ENCODE data around the gene CCDC187. TPM values are rescaled to one million over a fixed set of nuclear protein-coding genes. Genes with fewer than 3 reads are reported as not detected.

CCDC187 gene
- total RNA-seq, 2 experiments from 2014 or later: not detected

DNA sequence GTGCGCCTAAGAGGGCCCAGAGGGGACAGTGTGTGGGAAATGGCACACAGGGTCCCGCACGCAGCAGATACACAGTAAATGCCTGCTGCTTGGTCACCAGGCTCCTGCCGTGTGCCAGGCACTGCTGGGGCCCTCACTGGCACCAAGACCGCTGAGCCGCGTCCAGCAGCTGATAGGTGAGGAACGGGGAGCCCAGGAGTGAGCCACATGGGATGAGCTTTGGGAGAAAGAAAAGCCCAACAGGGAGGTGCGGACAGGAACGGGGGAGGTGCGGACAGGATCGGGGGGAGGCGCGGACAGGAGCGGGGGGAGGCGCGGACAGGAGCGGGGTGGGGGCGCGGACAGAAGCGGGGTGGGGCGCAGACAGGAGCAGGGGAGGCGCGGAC is 40.0 kb upstream of the CCDC187 start:
- ChIA-PET POLR2A (interaction anchor here (1.2 kb wide), 1 partner anchor 19 kb away, joined by 4 read pairs; no protein-coding TSS in a partner anchor), CTCF (no interaction called here)
- Mint-ChIP-seq H3K27ac (no peak overlapping the region), H3K4me3 (no peak overlapping the region), H3K27me3 (no peaks in the 10 kb centered on the region), H3K9me3 (no peaks in the 10 kb centered on the region), H3K36me3 (ENCODE audit: low read depth) (no peaks in the 10 kb centered on the region), H3K4me1 (no peaks in the 10 kb centered on the region)
- no peak for DNase-seq

DNA sequence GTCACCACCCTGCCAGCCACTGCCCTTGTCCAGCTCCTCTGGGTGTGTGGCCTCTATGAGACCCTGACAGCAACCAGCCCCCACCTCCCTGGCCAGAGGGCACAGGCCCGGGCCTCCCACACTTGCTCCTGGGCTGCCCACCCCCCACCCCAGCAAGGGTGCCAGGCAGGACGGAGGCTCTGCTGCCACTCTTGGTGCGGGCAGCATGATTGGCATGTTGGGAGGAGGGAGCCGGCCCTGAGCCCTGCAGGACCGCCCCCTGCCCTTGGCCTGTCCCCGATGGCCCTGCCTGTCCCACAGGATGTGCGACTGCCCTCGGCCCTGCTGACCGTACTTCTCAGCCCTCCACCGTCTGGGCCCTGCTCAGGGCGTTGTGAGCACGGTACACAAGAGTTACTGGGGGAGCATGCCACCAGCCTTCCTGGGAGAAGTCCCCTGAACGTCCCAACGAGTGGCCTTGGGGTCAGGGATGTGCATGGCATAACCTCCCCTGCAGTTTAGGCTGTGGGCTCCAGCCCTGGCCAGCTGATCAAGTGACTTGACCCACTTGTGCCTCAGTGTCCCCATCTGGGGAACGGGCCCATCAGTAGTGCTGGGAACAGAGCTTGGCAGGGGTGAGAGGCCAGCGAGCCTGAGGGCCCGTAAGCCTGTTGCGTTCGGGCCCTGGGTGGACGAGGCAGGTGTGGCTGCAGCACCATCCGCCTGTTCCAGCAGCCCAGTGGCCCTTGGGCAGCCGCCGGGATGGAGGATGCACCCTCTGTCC is 39.4 kb upstream of the CCDC187 start:
- Mint-ChIP-seq H3K4me1 (no peaks in the 10 kb centered on the region), H3K27me3 (no peaks in the 10 kb centered on the region), H3K4me3 (no peak overlapping the region), H3K36me3 (ENCODE audit: low read depth) (no peaks in the 10 kb centered on the region), H3K9me3 (no peaks in the 10 kb centered on the region), H3K27ac (no peak overlapping the region)
- ChIA-PET POLR2A (no interaction called here), CTCF (no interaction called here)
- no peak for DNase-seq

DNA sequence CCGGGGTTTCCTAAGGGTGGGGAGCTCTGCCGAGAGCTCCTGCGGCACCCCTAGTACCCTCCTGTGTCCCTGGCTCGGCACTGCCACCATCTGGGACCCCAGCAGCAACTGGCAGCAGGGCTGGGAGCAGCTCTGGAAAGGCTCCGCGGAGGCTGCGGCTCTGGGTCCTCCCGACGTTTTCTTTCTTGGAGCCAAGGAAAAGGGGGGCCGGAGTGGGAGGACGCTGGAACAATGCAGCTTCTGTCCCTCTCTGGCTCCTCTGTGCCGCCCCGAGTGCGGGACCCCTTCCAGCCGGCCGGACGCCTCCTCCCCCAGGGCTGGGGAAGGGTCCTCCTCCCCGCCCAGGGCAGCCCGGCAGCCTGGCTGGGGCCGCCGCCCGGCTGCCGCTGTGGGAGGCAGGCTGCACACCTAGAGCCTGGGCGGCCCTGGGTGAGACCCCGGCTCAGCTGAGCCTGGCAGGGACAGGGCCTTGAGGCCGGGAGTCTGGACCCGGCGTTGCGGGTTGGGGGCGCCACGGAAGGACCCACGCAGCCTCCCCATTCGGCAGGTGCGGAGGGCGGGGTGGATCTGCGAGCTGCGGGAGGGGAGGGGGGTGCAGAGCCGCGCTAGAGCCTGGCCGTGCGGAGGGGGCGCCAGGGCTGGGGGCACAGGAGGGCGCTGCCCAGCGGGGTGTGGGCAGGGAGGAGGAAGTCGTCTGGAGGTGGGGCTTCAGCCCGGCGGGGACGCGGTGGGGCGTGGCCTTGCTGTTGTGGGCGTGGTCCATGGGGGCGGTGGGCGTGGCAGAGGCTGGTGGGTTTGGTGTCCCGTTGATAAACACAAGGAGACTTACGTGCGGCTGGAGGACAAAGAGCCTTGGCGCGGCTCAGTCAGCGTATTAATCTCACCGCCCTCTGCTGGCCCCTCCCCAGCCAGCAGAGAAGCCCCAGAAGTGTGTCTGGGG is 38.6 kb upstream of the CCDC187 start:
- H3K36me3 Mint-ChIP-seq (ENCODE audit: low read depth): no peaks in the 10 kb centered on the region
- H3K9me3 Mint-ChIP-seq: no peaks in the 10 kb centered on the region
- H3K27ac Mint-ChIP-seq: no peak overlapping the region
- peak; percentile 65 for DNase-seq
- no peaks in the 10 kb centered on the region for H3K27me3 Mint-ChIP-seq
- H3K4me3 Mint-ChIP-seq: no peak overlapping the region
- ChIA-PET CTCF (no interaction called here), POLR2A (no interaction called here)
- no peaks in the 10 kb centered on the region for H3K4me1 Mint-ChIP-seq

DNA sequence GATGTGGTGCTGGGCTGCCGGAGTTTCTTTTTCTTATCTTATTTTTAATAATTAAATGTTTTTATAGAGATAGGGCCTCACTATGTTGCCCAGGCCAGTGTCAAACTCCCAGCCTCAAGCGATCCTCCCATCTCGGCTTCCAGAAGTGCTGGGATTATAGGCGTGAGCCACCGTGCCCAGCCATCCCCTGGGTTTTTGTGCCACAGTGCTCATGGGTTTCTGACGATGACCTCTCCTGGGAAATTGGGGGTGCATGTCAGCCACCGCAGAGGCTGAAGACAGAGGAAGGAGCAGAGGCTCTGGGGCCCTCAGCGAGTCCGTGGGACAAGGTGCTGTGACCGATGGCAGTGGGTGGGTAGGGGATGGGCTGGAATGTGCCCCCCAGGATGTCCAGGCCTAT is 37.9 kb upstream of the CCDC187 start:
- Mint-ChIP-seq H3K4me1 (no peaks in the 10 kb centered on the region), H3K27ac (no peak overlapping the region), H3K27me3 (no peaks in the 10 kb centered on the region), H3K9me3 (no peaks in the 10 kb centered on the region), H3K4me3 (no peak overlapping the region), H3K36me3 (ENCODE audit: low read depth) (no peaks in the 10 kb centered on the region)
- DNase-seq: no peak
- CTCF ChIA-PET: interaction anchor here (0.6 kb wide), 1 partner anchor 75 kb away, joined by 4 read pairs; no protein-coding TSS in a partner anchor
- POLR2A ChIA-PET: no interaction called here

DNA sequence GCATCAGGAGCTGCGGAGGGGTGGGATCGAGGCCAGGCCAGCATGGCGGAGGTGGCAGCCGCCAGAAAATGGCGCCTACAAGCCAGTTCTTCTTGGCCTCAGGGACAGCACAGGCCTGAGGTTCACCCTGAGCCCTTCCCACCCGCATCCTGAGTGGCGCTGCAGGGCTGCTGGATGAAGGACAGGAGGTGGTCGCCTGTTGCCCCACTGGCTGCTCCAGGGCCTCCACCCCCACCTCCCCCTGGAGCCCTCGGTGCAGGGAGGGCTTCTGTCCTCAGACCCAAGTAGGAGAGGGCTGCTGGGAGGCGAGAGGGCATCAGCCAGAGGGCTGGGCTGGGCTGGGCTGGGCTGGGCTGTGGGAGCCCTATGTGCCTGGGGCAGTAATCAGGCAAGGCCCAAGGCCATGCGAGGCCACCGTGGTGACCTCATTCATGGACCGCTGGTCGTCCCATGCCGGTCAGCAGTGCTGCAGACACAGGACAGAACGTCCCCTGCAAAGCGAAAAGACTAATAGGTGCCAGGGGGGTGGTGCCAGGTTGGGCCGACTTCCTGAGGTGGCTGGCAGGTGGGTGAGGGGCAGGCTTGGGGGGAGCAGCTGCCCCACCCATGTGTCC is 37.3 kb upstream of the CCDC187 start:
- Mint-ChIP-seq H3K4me1 (no peaks in the 10 kb centered on the region), H3K27me3 (no peaks in the 10 kb centered on the region), H3K9me3 (no peaks in the 10 kb centered on the region), H3K4me3 (no peak overlapping the region), H3K36me3 (ENCODE audit: low read depth) (no peaks in the 10 kb centered on the region), H3K27ac (no peak overlapping the region)
- DNase-seq: no peak
- CTCF ChIA-PET: interaction anchor here (0.6 kb wide), 1 partner anchor 76 kb away, joined by 4 read pairs; no protein-coding TSS in a partner anchor
- POLR2A ChIA-PET: no interaction called here

DNA sequence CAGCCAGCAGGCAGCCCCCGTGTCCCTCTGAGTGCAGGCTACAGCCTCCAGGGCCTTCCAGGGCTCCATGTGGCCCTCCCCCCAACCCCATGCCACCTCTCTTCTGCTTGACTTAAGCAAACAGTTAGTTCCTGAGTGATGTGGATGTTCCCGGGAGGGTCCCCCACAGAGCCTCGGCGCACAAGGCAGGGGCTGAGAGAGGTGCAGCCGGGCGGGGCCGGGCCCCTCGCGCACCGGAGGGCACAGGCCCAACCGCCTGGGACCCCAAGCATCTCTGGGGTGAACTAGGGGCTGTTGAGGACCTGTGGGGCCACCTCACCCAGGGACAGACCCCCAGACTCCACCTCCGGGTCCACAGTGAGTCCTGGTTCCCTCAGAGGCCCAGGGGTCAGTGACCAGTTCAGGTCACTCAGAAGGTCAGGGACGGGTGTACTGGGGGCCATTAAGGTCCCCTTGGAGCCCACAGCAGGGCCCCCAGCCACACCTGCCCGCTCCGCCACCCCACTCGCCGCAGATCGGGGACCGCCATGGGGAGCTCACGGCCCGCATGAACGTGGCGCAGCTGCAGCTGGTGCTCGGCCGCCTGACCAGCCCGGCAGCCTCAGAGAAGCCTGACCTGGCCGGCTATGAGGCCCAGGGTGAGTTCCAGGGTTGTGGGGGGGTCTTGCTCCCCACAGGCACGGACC is 36.6 kb upstream of the CCDC187 start:
- ChIA-PET CTCF (no interaction called here), POLR2A (no interaction called here)
- Mint-ChIP-seq H3K27ac (no peak overlapping the region), H3K4me3 (no peak overlapping the region), H3K36me3 (ENCODE audit: low read depth) (no peaks in the 10 kb centered on the region), H3K4me1 (no peaks in the 10 kb centered on the region), H3K9me3 (no peaks in the 10 kb centered on the region), H3K27me3 (no peaks in the 10 kb centered on the region)
- no peak for DNase-seq

DNA sequence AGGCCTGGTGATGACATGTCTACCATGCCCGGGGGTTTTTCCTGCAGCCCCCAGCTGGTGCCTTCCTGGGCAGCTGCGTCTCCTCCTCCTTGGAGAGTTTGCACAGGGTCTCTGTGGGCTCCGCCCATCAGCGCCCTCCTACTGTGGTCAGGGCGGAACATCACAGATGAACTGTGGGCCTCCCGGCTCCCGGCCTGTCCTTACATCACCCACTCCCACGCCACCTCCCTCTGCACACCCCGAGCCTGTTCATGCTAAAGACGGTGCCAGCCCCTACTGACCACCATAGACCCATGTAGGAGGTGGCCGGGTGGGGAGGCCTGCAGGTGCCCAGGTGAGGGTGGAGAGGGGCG is 36.0 kb upstream of the CCDC187 start:
- Mint-ChIP-seq H3K4me1 (no peaks in the 10 kb centered on the region), H3K27ac (no peak overlapping the region), H3K4me3 (no peak overlapping the region), H3K27me3 (no peaks in the 10 kb centered on the region), H3K9me3 (no peaks in the 10 kb centered on the region), H3K36me3 (ENCODE audit: low read depth) (no peaks in the 10 kb centered on the region)
- no peak for DNase-seq
- ChIA-PET CTCF (no interaction called here), POLR2A (no interaction called here)

DNA sequence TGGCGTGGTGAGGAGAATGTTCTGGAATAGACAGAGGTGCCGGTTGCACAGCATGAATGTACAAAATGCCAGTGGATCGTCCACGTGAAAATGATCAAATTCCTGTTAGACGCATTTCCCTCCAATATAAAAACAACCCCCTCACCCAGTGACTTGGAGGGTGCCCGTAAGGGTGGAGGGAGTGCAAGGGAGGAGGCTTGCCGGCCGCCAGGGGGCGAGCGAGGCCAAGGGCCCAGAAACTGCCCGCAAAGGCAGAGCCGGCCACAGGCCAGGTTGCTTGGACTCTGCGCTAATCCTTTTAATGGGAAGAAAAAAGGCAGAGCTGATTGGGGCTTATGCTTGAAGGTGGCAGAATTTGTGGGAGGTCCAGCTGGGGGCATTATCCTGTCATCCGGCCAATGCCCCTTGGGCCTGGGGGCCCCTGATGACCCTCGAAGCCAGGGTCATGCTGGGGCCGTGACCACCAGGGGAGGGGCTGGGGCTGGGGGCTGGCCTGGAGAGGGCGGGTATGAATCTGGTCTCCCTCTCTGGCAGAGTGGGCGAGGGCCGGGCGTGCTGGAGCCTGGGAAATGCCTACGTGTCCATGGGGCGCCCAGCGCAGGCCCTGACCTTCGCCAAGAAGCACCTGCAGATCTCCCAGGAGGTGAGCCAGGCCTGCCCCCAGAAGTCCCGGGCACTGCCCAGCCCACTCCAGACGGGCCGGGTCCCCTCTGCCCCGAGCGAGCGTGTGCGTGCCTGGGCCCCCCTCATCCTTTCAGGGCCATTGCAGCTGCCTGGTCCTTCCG is 35.5 kb upstream of the CCDC187 start:
- Mint-ChIP-seq H3K4me1 (no peaks in the 10 kb centered on the region), H3K27me3 (no peaks in the 10 kb centered on the region), H3K27ac (no peak overlapping the region), H3K9me3 (no peaks in the 10 kb centered on the region), H3K36me3 (ENCODE audit: low read depth) (no peaks in the 10 kb centered on the region), H3K4me3 (no peak overlapping the region)
- ChIA-PET POLR2A (no interaction called here), CTCF (no interaction called here)
- DNase-seq: peak; percentile 42

DNA sequence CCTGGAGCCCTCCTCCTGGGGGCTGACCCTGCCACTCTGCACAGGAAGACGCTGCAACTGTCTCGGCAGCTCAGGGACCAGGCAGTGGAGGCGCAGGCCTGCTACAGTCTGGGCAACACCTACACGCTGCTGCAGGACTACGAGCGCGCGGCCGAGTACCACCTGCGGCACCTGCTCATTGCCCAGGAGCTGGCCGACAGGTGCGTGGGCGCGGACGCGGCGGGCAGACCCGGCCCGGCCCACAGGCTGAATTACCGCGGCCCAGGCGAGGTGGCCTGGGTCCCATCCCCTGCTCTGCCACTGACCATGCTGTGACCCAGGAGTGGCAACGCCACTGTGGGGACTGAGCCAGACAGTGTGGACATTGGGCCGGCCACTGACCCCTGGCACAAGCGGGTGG is 34.6 kb upstream of the CCDC187 start:
- no peak overlapping the region for H3K27ac Mint-ChIP-seq
- no peaks in the 10 kb centered on the region for H3K9me3 Mint-ChIP-seq
- ChIA-PET CTCF (no interaction called here), POLR2A (no interaction called here)
- no peak for DNase-seq
- H3K36me3 Mint-ChIP-seq (ENCODE audit: low read depth): no peaks in the 10 kb centered on the region
- H3K27me3 Mint-ChIP-seq: no peaks in the 10 kb centered on the region
- H3K4me3 Mint-ChIP-seq: no peak overlapping the region
- no peaks in the 10 kb centered on the region for H3K4me1 Mint-ChIP-seq

DNA sequence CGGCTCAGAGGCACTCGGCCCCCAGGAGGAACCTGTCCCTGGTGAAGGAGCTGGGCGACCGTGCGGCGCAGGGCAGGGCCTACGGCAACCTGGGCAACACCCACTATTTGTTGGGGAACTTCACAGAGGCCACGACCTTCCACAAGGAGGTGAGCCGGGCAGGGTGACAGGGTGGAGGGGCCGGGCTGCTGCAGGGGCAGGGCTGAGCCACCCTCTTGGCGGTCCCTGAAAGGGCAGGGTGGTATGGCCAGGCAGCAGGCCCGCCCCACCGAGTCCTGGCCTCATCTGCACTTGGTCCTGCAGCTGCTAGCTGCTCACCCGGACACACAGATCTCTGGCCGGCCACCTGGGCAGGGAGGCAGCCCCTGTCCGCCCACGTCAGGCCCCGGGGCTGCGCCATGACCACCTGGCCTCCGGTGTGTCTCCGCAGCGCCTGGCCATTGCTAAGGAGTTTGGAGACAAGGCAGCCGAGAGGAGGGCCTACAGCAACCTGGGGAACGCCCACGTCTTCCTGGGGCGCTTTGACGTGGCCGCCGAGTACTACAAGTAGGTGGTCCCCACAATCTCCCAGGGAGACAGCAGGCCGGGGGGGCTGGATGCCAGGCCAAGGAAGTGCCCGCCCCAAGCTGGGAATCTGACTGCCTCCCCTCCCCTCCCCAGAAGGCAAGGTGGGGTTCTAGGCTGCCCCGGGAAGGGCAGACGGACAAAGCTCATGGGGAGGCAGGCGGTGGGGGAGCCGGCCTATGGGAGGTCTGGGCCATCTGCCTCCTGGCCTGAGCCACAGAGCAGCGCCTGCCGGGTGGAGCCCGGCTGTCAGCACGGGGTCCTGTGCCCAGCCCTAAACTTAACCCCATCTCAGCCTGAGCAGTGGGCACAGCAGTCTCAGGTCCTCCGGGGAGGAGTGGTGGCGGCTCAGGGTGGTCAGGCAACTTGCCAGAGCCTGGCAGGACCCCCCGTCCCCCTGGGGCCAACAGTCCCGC is 33.8 kb upstream of the CCDC187 start:
- H3K4me1 Mint-ChIP-seq: no peaks in the 10 kb centered on the region
- no peaks in the 10 kb centered on the region for H3K9me3 Mint-ChIP-seq
- no peak overlapping the region for H3K27ac Mint-ChIP-seq
- DNase-seq: no peak
- ChIA-PET CTCF (no interaction called here), POLR2A (no interaction called here)
- no peaks in the 10 kb centered on the region for H3K27me3 Mint-ChIP-seq
- no peak overlapping the region for H3K4me3 Mint-ChIP-seq
- no peaks in the 10 kb centered on the region for H3K36me3 Mint-ChIP-seq (ENCODE audit: low read depth)

DNA sequence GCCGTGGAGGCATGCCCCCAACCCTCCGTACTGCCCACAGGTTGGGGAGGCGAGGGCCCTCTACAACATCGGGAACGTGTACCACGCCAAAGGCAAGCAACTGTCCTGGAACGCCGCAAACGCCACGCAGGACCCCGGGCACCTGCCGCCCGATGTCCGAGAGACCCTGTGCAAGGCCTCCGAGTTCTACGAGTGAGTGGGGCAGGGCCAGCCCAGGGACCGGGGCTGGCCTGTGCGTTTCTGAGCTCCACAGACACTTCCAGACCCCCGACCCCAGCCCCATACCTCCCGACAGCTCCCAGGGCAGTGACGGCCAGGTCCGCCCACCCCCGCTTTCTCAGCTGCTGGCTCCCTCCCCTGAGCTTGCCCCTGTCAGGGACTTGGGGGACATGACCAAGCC is 33.0 kb upstream of the CCDC187 start:
- H3K27ac Mint-ChIP-seq: no peak overlapping the region
- CTCF ChIA-PET: no interaction called here

More for the DNA sequence above, 33.0 kb upstream of the CCDC187 start:
- Mint-ChIP-seq H3K36me3 (ENCODE audit: low read depth) (no peaks in the 10 kb centered on the region), H3K4me1 (peaks cover 2% of the 10 kb centered on the region), H3K27me3 (no peaks in the 10 kb centered on the region), H3K4me3 (no peak overlapping the region), H3K9me3 (no peaks in the 10 kb centered on the region)
- POLR2A ChIA-PET: no interaction called here
- no peak for DNase-seq
